HuH-7.5 (cell line): ENCODE measurements around the gene IL9.
A peak's percentile ranks its signal among the peaks of the same experiment; 100 is the strongest.

Experiments
- DNase-seq: peaks from one replicate; pipeline ENCODE4 v3.0.0; 2011; ENCODE audit warnings: low spot score

Gene IL9

DNA sequence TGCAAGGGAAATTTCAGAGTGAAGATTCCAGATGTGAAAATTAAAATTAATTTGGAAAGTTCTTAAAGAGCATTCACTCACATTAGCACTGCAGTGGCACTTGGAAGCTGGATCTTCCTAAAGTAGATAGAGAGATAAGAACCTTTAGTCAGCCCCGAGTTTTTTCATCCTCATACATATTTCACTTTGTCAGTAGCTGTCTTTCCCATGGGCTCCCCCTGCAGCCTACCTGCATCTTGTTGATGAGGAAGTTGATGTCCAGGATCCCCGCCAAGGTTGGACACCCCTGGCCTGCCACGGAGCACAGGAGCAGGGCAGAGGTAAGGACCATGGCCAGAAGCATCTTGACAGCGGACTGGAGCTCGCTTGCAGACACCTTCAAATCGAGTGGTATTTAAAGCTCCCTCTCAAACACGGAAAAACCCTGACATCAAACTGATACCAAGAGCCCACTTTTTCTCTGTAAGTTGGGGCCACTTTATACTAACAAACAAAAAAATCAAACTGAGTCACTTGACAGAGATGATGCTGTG, at the start of gene IL9:
Gene IL9 (minus strand): TSS at position 368 of the 533 bp plus-strand sequence. CDS start 25 bp downstream, at position 343.
- no peak for DNase-seq

DNA sequence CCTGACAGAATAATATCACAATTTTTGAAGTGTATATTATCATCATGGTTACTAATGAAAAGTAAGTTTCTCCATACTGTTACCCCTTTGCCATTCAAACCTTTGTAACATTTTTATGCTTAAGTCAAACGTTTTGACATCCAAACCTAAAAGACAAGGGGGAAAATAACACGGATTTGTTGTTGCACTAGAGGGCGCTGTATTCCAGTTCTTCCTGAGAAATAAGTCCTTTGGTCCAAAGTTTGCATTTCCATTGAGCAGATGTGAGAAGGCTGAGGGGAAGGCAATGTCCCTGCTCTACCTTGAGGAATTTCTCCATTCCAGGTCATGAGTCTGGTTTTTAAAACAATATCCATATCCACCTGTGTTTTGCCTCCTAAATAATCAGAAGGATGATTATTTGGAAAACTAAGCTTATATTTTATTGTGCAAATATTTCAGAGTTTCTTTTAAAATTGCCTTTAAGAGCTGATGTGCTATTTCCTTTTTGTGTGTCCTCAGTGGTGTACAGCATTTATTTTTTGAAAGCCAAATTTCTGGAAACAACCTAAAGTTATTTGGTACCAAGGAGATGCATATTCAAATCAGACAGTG, 49.4 kb upstream of the IL9 start:
- peak; percentile 35 for DNase-seq

DNA sequence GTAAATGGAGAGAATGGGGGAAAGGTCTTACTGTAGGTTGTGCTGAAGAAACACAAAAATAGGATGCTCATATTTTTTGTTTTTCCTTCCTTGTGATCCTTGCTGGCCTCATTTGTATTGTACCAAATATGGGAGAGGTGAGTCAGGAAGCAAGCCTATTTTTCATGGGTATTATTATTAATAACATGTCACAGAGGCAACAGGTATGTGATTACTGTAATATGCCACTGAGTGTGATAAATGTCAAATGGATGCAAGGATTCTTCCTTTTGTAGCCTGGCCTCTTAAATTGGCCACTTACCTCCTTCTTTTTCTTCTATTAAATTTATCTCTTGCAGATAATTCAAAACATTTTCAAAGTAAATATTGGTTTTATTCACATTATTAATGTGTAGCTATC, 48.9 kb upstream of the IL9 start:
- DNase-seq, result no peak

DNA sequence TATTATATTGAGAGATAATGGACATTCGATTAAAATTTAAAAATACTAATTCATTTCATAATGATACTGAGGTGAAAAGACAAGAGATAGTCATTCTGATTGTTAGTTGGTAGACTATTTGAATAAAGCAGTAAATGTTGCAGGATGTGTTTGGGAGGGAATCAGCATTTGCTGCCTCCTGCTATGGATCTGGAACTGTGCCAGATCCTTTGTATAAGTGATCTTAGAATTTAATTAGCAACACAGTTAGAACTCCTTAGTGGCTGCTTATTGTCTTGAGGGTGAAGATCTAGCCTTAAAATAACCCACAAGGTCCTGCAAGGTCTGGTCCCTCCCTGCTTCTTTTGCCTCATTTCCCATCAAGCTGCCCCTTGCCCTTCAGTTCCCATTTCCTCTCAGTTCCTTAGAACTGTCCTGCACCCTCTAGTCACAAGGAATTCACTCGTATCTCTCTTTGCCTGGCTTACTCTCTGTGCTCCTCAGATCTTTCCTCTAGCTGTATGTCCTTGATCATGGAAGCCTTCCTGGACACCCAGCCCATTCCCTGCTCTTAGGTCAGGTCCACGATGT, 46.6 kb upstream of the IL9 start:
- no peak for DNase-seq

DNA sequence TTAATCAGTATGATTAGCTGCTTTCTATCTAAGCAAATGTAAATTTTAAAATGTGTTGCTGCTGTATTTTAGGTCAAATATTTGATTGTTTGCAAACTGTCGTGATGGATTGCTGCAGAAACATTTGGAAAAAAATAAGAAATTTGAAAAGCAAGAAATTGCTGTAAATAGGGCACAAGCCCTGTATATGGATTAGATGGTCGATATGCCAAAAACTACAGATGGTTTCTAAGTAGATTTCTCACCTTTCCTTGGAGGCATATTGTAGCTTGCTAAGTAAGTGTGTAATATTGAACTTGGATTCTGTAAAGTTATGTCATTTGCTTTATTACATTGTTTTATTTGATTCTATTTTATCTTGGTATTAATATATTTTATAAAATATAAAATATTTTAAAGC, 46.1 kb upstream of the IL9 start:
- no peak for DNase-seq

DNA sequence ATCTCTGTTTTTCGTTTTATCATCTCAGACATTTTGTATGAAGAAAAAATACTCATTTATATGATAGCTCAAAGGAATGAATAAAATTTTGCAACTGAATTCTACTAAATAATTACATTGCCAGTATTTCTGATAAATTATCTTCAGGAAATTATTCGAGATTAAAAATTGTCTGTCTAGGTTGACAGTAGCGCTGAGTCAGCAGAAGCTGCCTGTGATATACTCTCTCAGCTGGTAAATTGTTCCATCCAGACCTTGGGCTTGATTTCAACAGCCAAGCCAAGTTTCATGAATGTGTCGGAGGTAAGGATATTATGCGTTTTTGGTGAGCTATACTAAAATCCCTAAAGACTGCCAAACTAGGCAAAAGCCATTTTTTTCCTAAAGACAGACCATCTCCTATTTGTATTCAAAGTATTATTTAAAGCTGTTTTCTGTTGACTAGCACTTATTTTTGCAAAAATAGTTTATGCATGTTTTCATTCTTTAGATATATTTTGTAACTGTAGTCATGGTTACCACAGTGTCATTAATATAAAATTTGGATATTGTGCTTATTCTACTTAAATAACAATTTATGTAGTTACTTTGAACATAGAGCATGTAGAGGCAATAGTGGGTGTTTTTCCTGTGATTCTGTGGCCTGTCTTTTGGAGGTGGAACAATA, 41.7 kb upstream of the IL9 start:
- no peak for DNase-seq

DNA sequence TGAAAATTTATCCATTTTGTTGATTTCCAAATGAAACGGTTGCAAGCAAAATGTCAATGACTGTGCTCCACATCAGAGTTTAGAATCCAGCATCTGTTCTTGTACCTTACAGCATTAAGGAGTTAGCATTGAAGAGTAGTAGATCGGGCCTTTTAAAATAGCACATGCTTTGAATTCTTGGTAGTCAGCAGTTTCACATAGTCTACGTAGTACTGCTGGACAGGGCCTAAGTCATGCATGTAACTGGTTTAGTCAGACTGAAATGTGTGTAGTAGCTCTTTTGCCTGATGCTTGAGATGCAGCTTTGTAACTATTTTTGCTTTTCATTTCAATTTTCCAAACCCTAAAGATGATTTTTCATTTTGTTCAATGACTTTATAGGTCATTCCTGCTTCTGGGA, 39.3 kb upstream of the IL9 start:
- DNase-seq, result no peak

DNA sequence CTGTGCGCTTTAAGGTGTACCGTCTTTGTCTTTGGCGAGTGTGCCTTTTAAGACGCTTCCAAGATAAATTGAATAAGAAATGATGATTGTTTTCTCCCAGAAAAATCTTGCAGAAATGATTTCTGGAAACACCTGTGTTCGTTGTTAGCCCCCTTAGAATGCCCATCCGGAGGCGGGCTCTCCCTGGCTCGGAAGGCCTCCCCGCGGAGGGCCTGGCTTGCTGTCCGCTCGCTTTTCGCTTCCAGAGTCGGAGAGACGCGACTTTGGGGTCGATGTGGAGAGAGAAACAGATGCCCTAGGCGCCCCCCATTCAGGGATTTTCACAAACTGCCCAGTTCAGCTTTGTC, 35.3 kb upstream of the IL9 start:
- no peak for DNase-seq

DNA sequence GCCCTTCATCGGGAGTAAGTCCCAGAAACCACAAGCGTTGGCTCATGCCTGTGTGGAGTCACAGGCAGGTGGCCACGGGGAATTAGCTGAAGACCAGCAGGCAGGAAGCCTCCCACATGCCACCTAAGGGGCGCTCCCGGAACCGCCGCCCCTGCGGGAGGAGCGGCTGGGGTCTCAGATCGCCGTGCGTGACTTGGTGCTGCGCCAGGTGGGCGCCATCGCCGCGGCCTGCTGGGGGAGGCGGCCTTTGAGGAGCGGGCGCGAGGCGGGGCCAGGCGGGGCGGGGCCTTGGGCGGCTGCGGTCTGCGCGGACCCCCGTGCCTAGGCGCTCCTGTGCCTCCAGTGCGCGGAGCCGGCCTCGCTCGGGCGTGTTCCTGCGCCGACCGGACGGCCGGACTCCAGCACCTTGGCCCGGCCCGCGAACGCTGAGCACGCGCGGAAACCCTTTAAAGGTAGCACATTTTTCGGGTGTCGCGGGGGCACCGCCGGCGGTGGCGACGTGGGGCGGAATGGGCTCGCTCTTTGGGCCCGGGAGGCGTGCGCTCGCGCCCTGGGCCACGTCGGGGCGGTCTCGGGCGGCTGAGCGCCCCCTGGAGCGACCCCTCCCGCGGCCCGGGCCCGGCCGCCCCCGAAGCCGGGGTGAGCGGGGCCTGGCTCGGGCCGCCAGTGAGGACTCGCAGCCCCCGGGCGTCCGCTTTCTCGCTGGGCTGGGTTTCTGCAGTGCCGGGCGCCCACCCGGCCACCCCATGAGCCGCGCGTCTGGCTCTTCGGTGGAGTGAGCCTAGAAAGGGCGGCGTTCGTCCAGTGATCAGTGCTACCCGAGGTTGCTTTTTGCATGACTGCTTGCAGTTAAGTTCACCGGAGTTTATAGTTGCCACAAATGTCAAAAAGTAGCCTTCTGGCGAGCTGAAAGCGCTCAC, 34.6 kb upstream of the IL9 start:
- peak; percentile 53 for DNase-seq

DNA sequence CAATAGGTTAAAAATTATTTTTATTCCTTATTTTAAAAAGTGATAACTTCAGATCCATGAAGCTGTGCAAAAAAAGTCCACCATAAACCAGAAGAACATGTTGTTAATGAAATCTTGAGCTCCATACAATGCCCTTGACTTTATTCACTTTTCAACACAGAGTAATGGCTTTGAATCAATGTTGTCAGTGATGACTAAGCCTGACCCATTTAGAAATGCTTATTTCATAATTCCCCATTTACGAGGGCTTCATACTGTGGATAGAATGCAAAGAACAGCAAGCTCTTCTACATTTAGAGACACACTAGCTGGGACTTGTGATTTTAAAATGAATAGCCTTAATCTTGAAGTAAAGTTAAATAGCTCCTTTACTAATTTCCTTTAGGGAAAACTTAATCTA, 25.7 kb upstream of the IL9 start:
- no peak for DNase-seq

DNA sequence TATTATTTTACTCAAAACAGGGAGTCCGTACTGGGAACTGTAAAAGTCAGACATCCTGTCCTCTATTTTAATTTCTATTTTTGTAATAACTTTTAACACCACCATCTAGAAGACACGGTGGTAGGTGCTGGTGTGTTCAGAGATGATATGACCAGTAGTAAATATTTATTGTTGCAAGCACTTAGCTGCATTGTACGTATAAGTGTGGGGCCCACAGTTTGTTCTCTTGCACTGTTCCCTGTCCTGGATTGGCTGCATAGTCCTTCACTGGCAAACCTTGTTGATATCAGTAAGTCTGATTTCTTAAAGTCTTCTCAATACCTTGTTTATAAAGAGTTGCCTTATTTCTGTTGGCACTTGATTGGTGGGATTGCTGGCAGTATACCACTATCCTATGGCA, 24.6 kb upstream of the IL9 start:
- no peak for DNase-seq

DNA sequence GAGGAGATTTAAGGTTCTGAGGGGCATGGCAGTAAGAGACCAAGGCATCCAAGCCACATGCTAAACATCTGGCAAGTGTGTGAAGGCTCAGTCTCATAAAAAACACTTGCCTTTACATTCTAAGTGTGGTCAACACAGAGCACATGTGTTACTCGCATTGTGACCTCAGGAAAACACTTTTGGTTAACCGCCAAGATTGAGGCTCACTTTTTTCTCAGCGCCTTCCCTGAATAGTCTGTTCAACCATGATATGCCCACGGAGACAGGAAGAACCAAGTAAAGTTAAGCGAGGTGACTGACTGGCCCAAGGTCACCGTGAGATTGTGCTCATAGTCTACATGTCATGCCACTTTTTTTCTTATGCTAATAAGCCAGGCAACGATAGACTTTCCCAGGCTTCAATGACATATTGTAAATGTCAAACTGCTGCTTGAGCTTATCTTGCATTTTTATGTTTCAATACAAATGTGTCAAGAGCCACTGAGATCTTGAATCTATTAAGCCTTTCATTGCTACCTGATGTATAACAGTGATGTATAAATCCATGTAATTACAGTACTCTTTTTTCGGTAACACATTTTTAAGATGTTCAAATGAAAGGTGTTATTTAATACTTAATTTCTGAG, 21.1 kb upstream of the IL9 start:
- no peak for DNase-seq

DNA sequence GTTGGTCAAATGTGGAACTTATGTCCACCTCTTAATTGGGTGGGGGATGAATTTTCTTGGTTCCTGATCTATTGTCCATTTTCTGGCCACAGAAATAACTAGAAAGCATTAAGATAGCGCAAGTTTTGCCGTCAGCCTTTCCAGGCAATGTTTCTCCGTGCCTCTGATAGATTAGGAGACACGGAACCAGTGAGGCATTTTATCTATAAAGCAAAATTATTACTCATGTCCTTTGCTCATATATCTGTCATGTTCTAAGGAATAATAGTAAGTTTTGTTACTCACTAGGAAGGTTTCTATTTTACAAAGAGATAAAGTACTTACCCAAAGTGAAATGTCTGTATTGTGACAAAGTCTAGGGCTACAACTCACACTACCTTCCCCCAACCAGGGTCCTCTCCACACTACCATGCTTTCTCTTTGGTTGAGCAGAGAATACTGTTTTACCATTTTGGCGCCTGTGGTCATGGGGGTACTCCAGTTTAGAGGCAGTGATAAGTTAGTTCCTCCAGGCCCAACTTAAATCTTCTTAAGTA, 19.9 kb upstream of the IL9 start:
- no peak for DNase-seq

DNA sequence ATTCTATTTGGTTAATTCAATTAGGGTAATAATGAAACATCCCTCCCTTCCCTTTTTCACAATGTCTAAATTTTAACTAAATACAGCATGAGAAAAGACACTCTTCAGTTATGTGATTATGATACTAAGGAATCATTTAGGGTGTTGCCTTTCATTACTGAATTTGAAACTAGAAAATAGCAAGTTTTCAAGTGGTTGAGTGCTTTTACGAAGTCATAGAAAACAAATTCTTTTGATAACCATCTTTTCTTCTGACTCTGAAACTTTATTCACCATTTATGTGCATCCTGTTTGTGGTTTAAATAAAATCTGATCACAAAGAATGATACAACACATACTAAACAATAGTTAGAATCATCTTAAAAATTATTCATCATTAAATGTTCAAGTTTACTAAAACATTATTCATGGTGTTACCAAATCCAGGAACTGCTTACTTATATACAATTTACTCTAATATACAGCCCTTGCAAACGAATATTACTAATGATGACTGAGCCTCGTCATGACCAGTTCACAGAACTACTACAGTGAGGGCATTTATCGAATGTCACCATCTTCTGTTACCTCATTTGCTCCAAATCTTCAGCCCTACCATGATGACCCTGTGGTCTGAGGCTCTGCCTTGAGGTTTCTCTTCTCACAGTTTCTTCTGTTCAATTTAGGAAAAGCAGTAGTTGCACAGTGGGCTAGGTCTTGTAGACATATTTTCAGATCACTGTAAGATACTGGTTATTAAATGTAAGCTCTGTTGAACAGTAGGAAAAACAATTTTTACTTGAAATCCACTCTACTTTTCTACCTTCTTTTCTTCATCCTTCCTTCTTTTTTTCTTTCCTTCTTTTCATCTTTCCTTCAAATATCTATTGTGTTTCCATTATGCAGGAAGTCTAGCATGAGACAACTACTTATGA, 18.3 kb upstream of the IL9 start:
- no peak for DNase-seq

DNA sequence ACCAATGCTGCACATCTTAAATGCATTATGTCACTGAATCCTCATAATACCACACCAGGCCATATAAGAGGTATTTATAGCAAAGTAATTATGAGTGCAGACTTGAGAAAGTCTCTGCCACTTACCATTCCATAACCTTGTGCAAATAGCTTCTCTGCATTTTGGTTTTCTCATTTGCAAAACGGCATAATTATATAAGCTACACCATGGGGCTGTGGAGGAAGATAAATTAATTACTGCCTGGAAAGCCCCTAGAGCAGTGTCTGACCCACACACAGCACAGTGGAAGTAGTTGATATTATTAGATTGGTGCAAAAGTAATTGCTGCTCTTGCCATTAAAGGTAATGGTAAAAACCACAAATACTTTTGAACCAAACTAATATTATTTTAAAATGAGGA, 9.5 kb upstream of the IL9 start:
- DNase-seq, result no peak

DNA sequence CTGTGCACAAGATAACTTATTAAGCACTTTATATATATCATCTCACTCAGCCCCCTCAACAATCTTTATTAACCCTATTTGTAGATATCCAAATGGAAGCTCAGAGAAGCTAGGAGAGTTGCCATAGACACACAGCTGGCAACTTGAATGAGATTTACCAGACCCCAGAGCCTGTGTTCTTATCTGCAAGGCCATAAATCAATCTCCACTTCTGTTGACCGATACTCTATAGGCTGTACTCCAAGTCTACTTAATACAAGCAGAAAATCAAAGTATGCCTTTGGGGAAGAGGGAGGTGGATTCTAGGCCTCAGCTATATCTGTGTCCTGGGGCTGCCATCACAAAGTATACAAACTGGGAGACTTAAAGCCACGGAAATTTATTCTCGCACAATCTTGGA, 6.0 kb upstream of the IL9 start:
- no peak for DNase-seq

DNA sequence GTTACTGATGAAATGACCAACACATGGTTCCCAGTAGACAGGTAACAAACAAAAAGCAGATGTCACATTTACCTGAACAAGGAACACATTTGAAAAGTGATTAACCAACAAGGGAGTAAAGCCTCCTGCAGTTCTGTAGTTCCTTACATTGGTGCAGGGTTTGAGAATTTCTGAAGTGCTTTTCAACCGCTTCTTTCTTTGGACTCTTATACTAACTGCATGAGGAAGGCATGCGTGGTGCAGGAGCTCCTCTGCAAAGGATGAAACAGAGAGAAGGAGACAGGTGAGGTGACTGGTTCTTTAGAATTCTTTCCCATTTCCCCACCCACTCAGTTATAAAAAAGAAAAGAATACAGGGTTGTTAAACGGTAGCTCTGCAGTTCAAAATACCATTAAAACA, 4.6 kb upstream of the IL9 start:
- DNase-seq, result no peak

DNA sequence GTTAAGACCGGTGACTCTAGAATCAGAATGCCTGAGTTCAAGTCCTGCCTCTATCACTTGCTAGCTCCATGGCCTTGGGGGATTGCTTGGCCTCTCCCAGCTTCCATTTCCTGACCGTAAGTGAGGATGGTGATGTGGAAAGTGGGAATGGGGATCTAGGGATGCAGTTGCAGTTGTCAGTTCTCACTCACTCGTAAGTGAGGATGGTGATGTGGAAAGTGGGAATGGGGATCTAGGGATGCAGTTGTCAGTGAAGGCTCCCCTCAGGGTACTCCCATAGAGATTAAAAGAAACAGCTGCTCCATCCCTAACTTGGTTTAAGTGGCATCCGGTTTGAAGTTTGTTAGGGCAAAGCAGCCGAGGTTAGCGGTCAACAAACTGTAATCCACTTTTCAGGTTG, 3.0 kb upstream of the IL9 start:
- no peak for DNase-seq

DNA sequence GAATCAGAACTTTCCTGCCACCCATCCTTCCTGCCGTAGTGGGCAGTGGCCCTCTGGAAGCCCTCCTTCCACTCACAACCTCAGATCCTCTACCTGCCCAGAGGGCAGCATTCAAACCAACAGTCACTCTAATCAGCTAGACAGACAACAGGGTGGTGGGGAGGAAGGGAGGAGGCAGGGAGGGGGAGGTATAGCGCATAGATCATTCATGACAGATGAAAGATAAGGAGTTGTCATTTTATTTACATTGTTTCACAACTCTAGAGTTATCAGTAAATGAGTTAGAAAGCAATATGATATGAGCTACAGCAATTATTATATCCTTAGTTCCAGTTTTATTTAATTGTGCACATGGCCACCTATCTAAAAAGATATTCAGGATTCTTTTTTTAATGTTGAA, 852 bp downstream of the IL9 start:
- no peak for DNase-seq

DNA sequence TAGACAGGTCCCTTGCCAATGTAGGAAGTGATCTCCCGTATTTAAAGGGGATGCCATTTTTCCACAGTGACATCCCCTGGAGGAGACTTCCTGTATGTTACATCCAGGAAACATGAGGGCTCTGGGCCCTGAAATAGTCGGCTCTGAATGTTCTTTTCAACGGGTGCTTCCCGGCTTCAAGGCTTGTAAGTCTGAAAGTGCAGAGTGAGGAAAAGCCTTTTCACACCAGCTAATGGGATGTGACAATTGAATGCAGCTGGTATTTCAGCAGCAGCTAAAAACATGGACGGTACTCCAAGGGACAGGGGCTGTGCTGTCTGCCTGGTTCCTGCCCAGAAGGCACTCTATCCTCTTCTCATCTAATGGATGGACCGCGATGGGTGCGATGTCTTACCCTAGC, 1.4 kb downstream of the IL9 start:
- no peak for DNase-seq

DNA sequence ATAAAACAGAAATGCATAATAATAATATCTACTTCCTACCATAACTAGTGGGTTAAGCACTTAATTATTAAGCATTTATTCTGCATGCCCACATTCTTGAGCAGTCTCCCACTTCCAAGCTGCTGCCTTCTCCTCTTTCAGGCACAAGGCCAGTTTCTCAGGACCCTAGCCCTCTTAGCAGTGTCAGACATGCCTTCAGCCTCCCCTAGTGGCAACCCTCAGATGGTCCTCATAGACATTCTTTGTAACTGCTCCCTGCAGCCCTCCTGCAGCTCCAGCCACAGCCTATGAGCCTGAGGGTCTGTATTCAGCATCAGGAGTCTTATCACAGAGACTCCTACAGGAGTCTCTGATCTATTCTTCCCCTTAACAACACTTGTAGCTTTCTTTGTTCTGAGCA, 3.9 kb downstream of the IL9 start:
- no peak for DNase-seq
